Vagina (tissue), 2 donors: ENCODE measurements around the gene DPYD.

Source experiments
- CTCF ChIP-seq, 3 experiments: fragments of 450-650 bp in 2 of 3; fragments of 200-600 bp in 1 of 3; sonication (generic) in 1 of 3; IDR thresholded peaks; one replicate each; pipeline ENCODE4 v1.5.1; 2017 to 2019; ENCODE audit warnings: antibody characterized with exemption in 3 of 3, mild to moderate bottlenecking in 2 of 3, moderate library complexity in 2 of 3
- POLR2A ChIP-seq, 2 donors: fragments of 450-650 bp; IDR thresholded peaks; one replicate each; pipeline ENCODE4 v1.6.1; 2017; ENCODE audit warnings: antibody characterized with exemption in 2 of 2, mild to moderate bottlenecking in 2 of 2, moderate library complexity in 2 of 2
- POLR2AphosphoS5 ChIP-seq, 2 donors: sonication (generic); formaldehyde crosslinking; IDR thresholded peaks; one replicate each; pipeline ENCODE4 v1.9.0; 2017; ENCODE audit warnings: antibody characterized with exemption in 2 of 2, mild to moderate bottlenecking in 2 of 2, low read depth in 1 of 2; ENCODE audit not compliant: insufficient read depth in 1 of 2

GRCh38 chr1:97281962-97282361 is 638.9 kb downstream of the DPYD start:
- no peak for TF ChIP-seq CTCF (IDR thresholded peaks at IDR 0.05)
- TF ChIP-seq POLR2A (IDR thresholded peaks at IDR 0.05), result no peak
- no peak for TF ChIP-seq POLR2AphosphoS5 (IDR thresholded peaks at IDR 0.05; ENCODE audit: insufficient read depth in 1 of 2, low read depth in 1 of 2)
